GF-D8 (cell line): Measurements from ENCODE around the gene COMT.

Experiments used
- DNase-seq: peaks from one replicate; lab custom pipeline; 2025; lab: John Stamatoyannopoulos, UW

Gene COMT

DNA sequence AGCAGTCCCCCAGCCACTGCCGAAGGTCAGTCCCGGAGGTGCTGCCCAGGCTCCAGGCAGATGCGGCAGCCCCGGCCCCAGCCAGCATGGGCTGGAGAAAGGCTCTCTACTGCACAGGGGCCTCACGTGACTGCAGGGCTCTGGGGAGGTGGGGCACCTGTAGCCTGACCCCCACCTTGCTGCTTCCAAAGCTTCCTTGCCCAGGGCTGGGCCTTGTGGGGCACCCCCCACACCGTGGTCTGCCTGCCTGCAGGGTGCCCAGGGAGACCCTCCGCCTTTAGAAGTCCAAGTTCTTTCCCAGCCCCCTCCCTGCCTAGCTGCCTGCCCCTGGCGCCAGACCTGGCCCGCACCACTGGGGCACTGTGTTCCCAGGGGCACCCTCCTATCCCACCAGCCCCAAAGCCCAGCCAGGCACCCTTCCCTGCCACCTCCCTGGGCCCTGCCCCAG is 28.5 kb downstream of the COMT start:
- DNase-seq, result no peak

GRCh38 chr22:19970479-19971275 is 29.1 kb downstream of the COMT start:
- DNase-seq, result no peak

DNA sequence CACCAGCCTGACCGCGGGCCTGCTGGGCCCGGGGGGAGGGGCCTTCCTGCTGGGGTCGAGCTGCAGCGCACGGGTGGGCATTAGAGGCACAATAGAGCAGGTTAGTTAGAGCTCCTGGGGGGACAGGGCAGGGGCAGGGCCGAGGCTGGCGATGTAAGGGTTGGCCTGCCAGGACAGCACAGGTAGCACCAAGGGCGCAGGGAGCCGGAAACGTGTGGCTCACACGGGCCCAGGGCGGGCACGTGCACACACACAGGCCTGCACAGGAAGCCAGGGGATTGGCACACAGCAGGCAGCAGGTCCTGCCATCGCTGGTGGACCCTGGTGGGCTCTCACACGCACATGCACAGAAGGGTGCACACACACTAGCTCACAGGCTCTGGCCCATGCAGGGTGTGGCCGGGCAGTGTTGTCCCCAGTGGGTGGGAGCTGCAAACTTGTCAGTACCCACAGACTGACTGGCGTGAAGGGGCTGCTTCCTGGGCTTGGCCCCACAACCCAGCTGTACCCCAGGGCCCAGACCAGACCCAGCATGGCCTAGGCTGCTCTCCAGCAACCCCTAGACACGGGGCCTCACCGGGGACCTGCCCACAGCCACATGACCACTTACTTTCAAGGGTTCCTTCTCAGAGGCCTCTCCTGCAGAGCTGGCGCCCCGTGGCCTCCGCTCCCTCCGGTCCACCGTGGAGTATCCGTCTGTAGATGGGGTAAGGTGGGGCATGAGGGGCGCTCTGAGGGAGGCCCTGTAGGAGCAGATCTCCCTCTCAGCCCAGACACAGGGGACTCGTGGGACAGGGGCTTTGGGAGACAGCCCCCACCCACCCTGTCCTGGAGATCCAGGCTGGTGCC is 29.9 kb downstream of the COMT start:
- no peak for DNase-seq

DNA sequence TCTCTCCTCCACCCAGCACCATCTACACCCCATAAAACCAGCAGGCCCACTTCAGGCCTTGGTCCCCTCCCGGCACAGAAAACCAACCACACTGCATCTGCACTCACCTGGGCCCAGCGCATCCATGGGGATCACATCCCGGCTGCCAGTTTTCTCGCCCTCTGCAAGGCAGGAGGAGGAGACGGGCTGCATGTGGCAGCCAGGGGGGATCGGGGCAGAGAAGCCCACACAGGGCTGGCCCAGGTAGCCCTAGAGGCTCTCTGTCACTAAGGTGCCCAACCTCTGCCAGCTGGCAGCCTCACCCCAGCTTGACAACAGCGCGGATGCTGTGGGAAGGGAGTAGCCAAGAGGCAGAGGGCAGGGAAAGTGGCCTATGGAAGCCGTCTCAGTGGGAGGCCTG is 30.7 kb downstream of the COMT start:
- DNase-seq, result no peak

- DNase-seq, result no peak
Measured at GRCh38 chr22:19972652-19973550, 31.3 kb downstream of the COMT start.

- no peak for DNase-seq
Measured at GRCh38 chr22:19973551-19974267, 32.1 kb downstream of the COMT start.

DNA sequence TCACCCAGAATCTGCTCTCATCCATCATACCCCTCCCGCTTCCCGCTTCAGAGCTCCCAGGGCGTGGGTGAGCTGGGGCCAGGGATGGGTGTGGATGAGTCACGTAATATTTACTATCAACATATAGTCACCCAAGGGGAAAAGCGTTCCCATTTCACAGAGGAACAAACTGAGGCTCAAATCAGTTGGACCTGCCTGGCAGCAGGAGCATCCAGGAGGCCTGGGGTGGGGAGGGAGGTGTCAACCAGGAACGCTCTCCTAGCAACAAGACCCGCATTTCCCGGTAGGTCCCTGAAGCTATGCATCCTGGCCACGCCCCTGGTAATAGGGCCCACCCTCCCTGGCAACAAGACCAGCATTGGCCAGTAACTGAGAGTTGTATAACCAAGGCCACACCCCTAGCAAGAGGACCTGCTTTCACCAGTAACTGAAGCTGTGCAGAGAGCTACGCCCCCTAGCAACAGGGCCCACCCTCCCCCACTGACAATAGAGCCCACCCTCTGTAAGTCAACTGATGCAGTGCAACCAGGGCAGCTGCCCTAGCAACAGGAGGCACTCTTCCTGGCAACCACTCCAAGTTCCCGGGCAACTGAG is 32.8 kb downstream of the COMT start:
- DNase-seq, result peak; percentile 47

DNA sequence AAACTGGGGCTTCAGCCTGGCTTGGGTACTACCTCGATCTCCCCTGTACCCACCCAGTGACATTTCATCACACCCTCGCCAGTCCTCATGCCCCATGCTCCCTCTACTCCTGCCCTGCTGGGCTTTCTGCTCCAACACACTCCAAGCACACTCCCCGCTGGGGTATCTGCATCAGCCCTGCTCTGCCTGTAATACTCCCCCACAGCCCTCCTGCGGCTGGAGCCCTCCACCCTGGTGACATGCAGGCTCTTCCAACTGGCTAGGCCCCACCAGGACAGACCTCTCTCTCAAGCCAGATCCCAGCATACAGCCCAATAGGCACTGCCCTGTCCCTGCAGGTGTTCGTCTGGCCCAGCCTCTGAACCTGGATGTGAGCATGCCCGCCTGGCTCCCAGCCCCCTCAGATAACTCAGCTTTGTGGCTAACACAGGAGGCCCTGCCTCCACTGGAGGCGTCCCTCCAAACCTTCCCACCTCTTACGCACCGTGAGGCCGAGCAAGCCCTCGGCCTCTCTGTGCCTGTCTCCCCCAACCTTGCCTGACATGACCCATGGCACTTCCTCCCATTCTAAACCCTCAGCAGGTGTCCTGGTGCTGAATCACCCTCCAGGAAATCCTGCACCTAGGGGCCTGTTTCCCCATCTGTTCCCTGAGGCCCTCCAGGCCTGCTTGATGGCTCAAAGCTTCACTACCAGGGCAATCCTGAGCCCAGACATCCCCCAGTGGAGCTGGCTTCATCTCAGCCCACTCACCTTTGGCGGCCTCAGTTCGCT is 33.5 kb downstream of the COMT start:
- peak; percentile 82 for DNase-seq

GRCh38 chr22:19975707-19976035 is 34.1 kb downstream of the COMT start:
- no peak for DNase-seq

DNA sequence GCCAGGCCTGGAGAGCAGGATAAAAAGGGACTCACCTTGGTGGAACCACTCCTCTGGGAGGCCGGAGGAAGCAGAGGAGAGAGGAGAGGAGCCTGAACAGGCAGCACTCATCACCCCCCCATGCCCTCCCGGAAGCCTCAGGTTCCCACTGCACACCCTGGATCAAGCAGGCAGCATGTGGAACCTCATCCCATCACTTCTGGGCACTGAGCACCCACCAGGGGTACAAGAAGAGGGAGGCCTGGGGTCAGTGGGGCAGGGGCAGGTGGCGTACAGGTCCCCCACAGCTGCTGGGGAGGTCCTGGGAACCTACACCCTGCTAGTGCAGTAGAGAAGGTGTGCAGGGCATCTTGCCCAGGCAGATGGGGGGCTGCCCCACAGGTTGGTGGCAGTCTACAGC is 35.1 kb downstream of the COMT start:
- no peak for DNase-seq

DNA sequence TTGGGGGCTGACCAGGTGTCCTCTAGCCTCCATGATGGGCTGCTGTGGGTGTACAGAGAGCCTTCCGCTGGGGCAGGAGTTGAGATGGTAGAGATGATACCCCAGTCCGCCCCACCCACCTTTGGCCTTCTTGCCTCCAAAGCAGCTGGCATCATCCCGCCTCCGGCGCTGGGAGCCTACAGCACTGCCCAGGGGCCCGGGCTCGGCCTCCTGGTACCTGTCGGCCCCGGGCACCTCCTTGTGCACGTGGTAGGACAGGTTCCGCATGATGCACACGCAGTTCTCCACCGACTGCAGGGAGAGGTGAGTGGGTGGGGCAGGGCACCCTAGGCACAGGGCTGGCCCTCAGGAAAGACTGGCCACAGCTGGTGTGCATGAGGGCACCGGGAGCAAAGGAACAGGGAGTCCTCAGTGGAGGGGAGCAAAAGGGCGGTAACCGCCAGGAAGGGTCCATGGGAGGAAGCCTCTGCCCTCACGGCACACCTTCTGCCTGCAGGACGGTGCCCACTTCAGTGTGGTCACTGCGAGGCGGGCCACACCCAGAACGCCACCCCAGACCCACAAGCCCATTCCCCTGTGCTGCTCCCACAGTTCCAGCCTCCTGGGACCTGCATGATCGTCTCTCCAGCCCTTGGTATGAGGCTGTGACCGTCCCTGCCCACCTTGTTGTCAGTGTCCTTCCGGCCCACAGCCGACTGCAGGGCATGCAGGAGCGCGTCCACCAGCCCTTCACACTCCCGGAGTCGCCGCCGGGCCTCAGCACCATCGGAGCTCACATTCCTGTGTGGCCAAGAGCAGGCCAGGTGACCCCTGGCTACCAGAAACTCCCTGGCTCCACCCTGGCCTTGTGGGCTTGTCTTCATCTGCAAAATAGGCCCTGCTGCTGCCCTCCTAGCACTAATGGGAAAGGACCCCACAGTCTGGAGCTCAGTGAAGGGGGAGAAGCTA is 36.0 kb downstream of the COMT start:
- DNase-seq, result no peak

- DNase-seq, result no peak
Measured at GRCh38 chr22:19978748-19979147, 37.2 kb downstream of the COMT start.

- no peak for DNase-seq
Measured at GRCh38 chr22:19979712-19980493, 38.3 kb downstream of the COMT start.

GRCh38 chr22:19980766-19981165 is 39.2 kb downstream of the COMT start:
- DNase-seq, result no peak

- no peak for DNase-seq
Measured at GRCh38 chr22:19981171-19981960, 39.8 kb downstream of the COMT start.

- DNase-seq, result no peak
Measured at GRCh38 chr22:19981961-19982920, 40.7 kb downstream of the COMT start.
